ENCODE data around the gene BUB1.

GRCh38 chr2:110669079-110669478 is 8.8 kb downstream of the BUB1 start:
- no peak for TF ChIP-seq POLR2A (IDR thresholded peaks at IDR 0.05)
- TF ChIP-seq EP300 (IDR thresholded peaks at IDR 0.05; ENCODE audit: low read depth): no peak
- TF ChIP-seq, protein P1, sequence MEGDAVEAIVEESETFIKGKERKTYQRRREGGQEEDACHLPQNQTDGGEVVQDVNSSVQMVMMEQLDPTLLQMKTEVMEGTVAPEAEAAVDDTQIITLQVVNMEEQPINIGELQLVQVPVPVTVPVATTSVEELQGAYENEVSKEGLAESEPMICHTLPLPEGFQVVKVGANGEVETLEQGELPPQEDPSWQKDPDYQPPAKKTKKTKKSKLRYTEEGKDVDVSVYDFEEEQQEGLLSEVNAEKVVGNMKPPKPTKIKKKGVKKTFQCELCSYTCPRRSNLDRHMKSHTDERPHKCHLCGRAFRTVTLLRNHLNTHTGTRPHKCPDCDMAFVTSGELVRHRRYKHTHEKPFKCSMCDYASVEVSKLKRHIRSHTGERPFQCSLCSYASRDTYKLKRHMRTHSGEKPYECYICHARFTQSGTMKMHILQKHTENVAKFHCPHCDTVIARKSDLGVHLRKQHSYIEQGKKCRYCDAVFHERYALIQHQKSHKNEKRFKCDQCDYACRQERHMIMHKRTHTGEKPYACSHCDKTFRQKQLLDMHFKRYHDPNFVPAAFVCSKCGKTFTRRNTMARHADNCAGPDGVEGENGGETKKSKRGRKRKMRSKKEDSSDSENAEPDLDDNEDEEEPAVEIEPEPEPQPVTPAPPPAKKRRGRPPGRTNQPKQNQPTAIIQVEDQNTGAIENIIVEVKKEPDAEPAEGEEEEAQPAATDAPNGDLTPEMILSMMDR (IDR thresholded peaks at IDR 0.05): no peak
- no peak for TF ChIP-seq POLR2AphosphoS5 (IDR thresholded peaks at IDR 0.05)
